HG02759 (cell line): Measurements from ENCODE around the gene ATXN1.
"Not testable (repeated sequence)": the region's sequence is repeated elsewhere in the genome, so short reads cannot be mapped to it uniquely, and the experiment has no call there.

Experiments used
- ATAC-seq: cut with Tn5 transposase; IDR thresholded peaks from one replicate; pipeline ENCODE4 v1.9.1; 2021; ENCODE audit warnings: mild to moderate bottlenecking, moderate library complexity; ENCODE audit not compliant: unreplicated experiment

The ATXN1 gene

GRCh38 chr6:16704401-16705045, 56.7 kb downstream of the ATXN1 start:
- peak; percentile 63 for ATAC-seq

- ATAC-seq = not testable (repeated sequence)
Observed at GRCh38 chr6:16702627-16703378, 58.5 kb downstream of the ATXN1 start.

- ATAC-seq = no peak
Observed at GRCh38 chr6:16700916-16701234, 60.4 kb downstream of the ATXN1 start.

- ATAC-seq = no peak
Observed at GRCh38 chr6:16700202-16700915, 60.9 kb downstream of the ATXN1 start.

- no peak for ATAC-seq
Observed at GRCh38 chr6:16698997-16699868, 62.0 kb downstream of the ATXN1 start.

- ATAC-seq = no peak
Observed at GRCh38 chr6:16698162-16698533, 63.1 kb downstream of the ATXN1 start.

GRCh38 chr6:16697437-16698161, 63.7 kb downstream of the ATXN1 start:
- no peak for ATAC-seq

GRCh38 chr6:16696496-16696895, 64.8 kb downstream of the ATXN1 start:
- ATAC-seq = no peak

- ATAC-seq = peak; percentile 52
Observed at GRCh38 chr6:16694781-16695578, 66.3 kb downstream of the ATXN1 start.

GRCh38 chr6:16691324-16691723, 69.9 kb downstream of the ATXN1 start:
- no peak for ATAC-seq

GRCh38 chr6:16690608-16691142, 70.6 kb downstream of the ATXN1 start:
- ATAC-seq = peak; percentile 90

- peak; percentile 6 for ATAC-seq
Observed at GRCh38 chr6:16689788-16690607, 71.3 kb downstream of the ATXN1 start.

GRCh38 chr6:16688984-16689636, 72.2 kb downstream of the ATXN1 start:
- ATAC-seq = no peak

GRCh38 chr6:16688436-16688835, 72.8 kb downstream of the ATXN1 start:
- no peak for ATAC-seq

- ATAC-seq = no peak
Observed at GRCh38 chr6:16687045-16687444, 74.2 kb downstream of the ATXN1 start.

GRCh38 chr6:16684896-16685554, 76.2 kb downstream of the ATXN1 start:
- ATAC-seq = peak; percentile 72

GRCh38 chr6:16684195-16684689, 77.0 kb downstream of the ATXN1 start:
- no peak for ATAC-seq
